NT2/D1 (cell line): ENCODE measurements around the gene IRF3.

Experiments used
- DNase-seq: peaks from one replicate; pipeline ENCODE4 v3.0.0-alpha.2; 2011; ENCODE audit warnings: low read depth, low spot score
- H3K27me3 ChIP-seq: 2 replicates; pipeline ENCODE4 v1.6.0; 2011; ENCODE audit warnings: mild to moderate bottlenecking; ENCODE audit not compliant: insufficient read length, insufficient read depth
- H3K36me3 ChIP-seq: 2 replicates; pipeline ENCODE4 v1.6.1; 2011; ENCODE audit warnings: mild to moderate bottlenecking, low read length, mixed read lengths; ENCODE audit not compliant: insufficient read depth, insufficient read length
- H3K4me1 ChIP-seq: 2 replicates; pipeline ENCODE4 v1.5.1; 2011; ENCODE audit not compliant: insufficient read depth, insufficient read length
- H3K4me3 ChIP-seq: 2 replicates; pipeline ENCODE4 v1.5.1; 2011; ENCODE audit warnings: low read depth; ENCODE audit not compliant: insufficient read length
- H3K9ac ChIP-seq: 2 replicates; pipeline ENCODE4 v1.6.0; 2011; ENCODE audit warnings: low read depth; ENCODE audit not compliant: insufficient read length
- H3K9me3 ChIP-seq: 2 replicates; pipeline ENCODE4 v1.5.1; 2011; ENCODE audit warnings: mild to moderate bottlenecking, low read length; ENCODE audit not compliant: insufficient read depth
- SUZ12 ChIP-seq: IDR thresholded peaks from 2 replicates; pipeline ENCODE4 v1.6.1; 2011; ENCODE audit not compliant: insufficient read length, insufficient read depth; ENCODE audit errors: extremely low read depth
- YY1 ChIP-seq: IDR thresholded peaks from 2 replicates; pipeline ENCODE4 v1.6.1; 2011; ENCODE audit not compliant: insufficient read length, insufficient read depth
- ZNF274 ChIP-seq: IDR thresholded peaks from 2 replicates; pipeline ENCODE4 v1.6.1; 2011; ENCODE audit warnings: mild to moderate bottlenecking, low read depth, low read length

The IRF3 gene

DNA sequence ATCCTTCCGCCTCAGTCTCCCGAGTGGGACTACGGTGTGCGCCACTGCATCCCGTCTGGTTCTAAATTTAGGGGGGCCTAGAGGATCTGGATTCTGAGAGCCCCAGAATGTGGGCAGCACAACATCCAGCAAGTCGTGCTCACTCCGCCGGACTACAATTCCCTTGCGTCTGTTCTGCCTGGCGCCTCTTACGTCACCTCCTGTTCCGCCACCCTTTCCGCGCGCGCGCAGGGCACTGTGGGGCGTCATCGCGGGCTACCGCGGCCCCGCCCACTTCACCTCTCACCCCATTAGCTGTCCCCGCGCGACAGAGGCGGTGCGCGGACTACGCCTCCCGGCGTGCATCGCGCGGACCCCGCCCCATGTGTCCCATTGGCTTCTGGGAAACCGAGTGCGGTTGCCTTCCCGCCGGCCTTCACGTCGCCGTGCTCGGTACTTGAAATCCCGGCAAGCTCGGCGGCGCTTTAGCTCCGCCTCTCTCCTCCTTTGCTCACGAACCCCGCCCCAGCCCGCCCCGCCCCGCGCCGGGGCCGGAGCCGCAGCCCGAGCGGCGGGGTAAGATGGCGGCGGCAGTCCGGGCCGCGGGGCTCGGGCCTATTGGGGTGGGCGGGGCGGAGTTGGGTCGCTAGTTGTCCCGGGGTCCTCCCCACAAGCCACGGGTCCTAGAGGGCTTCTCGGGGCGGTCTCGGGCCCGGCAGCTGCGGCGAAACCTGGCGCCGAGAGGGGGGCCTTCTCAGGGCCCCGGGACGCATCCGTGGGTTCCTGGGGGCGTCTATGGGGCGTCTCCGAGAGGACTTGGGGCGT, 23.8 kb downstream of the IRF3 start, which contains the start of gene SCAF1:
Gene SCAF1, plus strand, starts transcription at position 522 of the 804 bp plus-strand sequence. CDS start 2,818 bp downstream, outside the sequence.
- Histone ChIP-seq H3K4me1 (peaks cover 10% of the 10 kb centered on the region), H3K9me3 (no peaks in the 10 kb centered on the region), H3K9ac (peak within 1 kb of the TSS; percentile 100), H3K36me3 (peaks cover 36% of the 10 kb centered on the region), H3K4me3 (peak within 1 kb of the TSS; percentile 89), H3K27me3 (no peaks in the 10 kb centered on the region)
- peak; percentile 98 for DNase-seq
- TF ChIP-seq YY1 (no peak), SUZ12 (no peak), ZNF274 (no peak)

DNA sequence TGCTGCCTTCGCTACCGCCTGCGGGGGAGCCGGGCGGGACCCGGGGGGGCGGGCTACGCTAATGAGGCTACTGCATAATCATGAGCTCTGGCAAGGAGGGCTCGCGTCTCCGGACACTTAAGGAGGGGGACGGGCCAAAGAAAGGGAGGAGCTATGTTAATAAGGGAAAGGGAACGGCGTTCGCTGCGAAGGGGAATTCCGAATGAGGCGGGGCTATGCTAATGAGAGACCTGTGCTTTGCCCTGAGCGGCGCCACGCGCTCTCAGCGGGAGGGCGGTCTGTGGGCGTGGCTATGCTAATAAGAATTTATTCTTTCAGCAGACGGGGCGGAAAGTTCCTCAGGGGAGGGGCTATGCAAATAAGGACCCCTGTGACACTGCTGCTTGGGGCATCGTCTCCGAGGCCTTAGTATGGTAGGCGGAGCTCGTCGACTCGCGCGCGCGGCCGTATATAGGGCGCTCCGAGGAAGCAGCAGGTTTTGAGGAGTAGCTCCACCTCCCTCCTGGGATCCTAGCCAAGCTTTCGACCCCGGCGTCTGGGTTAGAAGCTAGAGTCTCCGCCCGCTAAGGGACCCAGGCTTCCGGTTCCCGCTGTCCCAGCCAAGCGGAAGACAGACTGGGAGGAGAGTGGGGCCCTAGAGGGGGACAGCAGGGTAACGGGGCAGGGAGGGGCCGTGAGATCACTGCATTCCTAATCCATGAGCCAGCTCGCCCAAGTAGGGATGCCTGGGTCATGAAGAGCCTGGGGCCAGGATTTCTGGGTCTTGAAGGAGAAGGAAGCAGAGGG, 25.4 kb downstream of the IRF3 start, which contains the start of gene RRAS:
Gene RRAS, minus strand, starts transcription at position 31 of the 786 bp plus-strand sequence. CDS start 45 bp downstream, outside the sequence.
- peak within 1 kb of the TSS; percentile 86 for H3K9ac ChIP-seq
- H3K36me3 ChIP-seq, result peaks cover 32% of the 10 kb centered on the region
- H3K4me3 ChIP-seq, result peak within 1 kb of the TSS; percentile 68
- H3K4me1 ChIP-seq, result peaks cover 9% of the 10 kb centered on the region
- TF ChIP-seq YY1 (no peak), SUZ12 (no peak), ZNF274 (no peak)
- H3K9me3 ChIP-seq, result no peaks in the 10 kb centered on the region
- no peaks in the 10 kb centered on the region for H3K27me3 ChIP-seq
- peak; percentile 97 for DNase-seq

DNA sequence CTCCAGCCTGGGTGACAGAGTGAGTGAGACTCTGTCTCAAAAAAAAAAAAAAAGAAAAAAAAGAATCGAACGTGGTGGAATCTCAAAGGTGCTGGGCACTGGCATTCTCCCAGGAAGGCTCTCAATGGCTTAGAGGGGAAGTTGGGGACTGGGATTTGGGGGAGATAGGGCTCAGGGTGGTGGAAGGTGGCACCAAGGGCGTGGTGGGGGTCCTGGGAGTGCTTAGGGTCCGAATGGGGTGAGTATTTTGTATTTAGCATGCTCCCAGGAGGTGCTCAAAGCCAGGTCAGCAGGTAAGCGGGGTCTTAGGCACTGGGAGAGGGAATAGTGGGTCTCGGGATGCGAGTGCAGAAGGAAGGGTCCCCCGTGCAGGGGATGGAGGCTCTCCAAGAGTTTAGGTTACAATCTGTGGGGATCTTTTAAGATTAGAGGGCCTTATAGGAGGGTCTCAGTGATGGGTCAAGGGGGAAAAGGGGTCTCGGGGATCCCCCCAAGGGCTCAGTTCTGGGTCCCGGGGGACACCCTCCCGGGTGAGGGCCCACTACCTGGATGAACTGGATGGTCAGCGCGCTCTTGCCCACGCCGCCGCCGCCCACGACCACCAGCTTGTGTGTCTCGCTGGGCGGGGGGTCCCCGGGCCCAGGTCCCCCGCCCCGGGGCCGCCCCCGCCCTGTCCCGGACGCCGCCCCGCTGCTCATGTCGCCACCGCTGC, 26.1 kb downstream of the IRF3 start:
- no peak for DNase-seq
- H3K4me3 ChIP-seq, result peak overlapping the region; percentile 54
- H3K36me3 ChIP-seq, result peaks cover 30% of the 10 kb centered on the region
- peaks cover 7% of the 10 kb centered on the region for H3K4me1 ChIP-seq
- no peaks in the 10 kb centered on the region for H3K27me3 ChIP-seq
- no peaks in the 10 kb centered on the region for H3K9me3 ChIP-seq
- TF ChIP-seq ZNF274 (no peak), YY1 (no peak), SUZ12 (no peak)
- peak overlapping the region; percentile 83 for H3K9ac ChIP-seq

DNA sequence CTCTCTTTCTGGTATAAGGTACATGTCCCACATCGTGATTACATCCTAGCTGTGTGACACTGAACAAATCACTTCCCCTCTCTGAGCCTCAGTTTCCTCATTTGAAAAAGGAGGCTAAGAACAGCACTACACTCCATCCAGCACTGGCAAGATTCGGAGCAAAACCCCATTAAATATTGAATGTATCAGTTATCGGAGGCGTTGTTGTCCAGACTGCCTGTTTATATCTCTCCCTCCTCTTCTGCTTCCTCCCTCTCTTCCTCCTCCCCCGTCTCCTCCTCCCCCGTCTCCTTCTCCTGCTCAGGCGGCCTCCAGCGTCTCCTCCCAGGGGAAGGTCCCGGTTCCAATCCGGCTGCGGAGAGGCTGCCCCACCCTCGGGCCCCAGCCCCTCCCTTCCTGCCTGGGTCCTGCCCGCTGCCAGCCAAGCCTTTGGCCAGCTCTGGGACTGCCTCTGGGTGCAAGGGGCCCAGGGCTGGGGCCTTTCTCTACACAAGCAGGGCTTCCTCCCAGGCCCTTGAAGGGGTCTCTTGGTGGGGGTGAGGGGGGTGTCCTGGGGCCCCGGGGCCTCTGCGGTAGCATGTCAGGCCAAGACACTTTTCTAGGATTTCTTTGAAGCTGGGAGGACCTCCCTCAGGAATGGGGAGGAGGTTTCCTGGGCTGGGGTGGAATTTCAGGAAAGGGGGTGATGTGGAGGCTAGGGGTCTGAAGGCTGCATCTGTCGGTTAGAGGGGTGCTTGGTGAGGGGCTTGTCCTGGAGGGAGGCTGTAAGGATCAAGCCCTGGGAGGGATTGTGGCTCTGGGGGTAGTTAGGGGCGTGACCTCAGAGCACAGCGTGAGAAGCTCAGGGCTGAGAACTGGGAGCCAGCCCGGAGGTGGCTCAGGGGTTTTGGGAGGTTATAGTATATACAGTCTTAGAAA, 27.6 kb downstream of the IRF3 start:
- no peak for DNase-seq
- H3K9ac ChIP-seq, result peak overlapping the region; percentile 24
- H3K9me3 ChIP-seq, result no peaks in the 10 kb centered on the region
- peaks cover 19% of the 10 kb centered on the region for H3K36me3 ChIP-seq
- H3K4me3 ChIP-seq, result peak overlapping the region; percentile 18
- no peak for TF ChIP-seq ZNF274
- no peak for TF ChIP-seq YY1
- no peak for TF ChIP-seq SUZ12
- H3K27me3 ChIP-seq, result no peaks in the 10 kb centered on the region
- peaks cover 4% of the 10 kb centered on the region for H3K4me1 ChIP-seq

GRCh38 chr19:49636233-49636932, 29.3 kb downstream of the IRF3 start:
- Histone ChIP-seq H3K4me1 (peaks cover 4% of the 10 kb centered on the region), H3K4me3 (no peak overlapping the region), H3K9ac (peak overlapping the region; percentile 21), H3K27me3 (no peaks in the 10 kb centered on the region), H3K9me3 (no peaks in the 10 kb centered on the region), H3K36me3 (peaks cover 19% of the 10 kb centered on the region)
- no peak for DNase-seq
- TF ChIP-seq SUZ12, result no peak
- no peak for TF ChIP-seq YY1
- TF ChIP-seq ZNF274, result no peak
